Endothelial cell of umbilical vein (primary cell): ENCODE measurements around the gene KAT14.

Source experiments
- CTCF ChIP-seq, 2 donors: IDR thresholded peaks; 1 replicate in 1 of 2; 2 replicates in 1 of 2; pipeline ENCODE4 v1.5.1; 2011; ENCODE audit warnings: low read length in 2 of 2, mild to moderate bottlenecking in 2 of 2, moderate library complexity in 2 of 2, control low read depth in 1 of 2, inconsistent platforms in 1 of 2, low read depth in 1 of 2; ENCODE audit not compliant: insufficient read depth in 1 of 2; ENCODE audit errors: extremely low read depth in 1 of 2
- FOS ChIP-seq: IDR thresholded peaks from 2 replicates; pipeline ENCODE4 v1.6.1; 2011; ENCODE audit warnings: mild to moderate bottlenecking, low read length, moderate library complexity, borderline replicate concordance; ENCODE audit not compliant: insufficient read depth
- POLR2A ChIP-seq: IDR thresholded peaks from 2 replicates; pipeline ENCODE4 v1.6.1; 2012; ENCODE audit warnings: low read depth, mild to moderate bottlenecking, control low read depth, low read length
- POLR2AphosphoS5 ChIP-seq: IDR thresholded peaks from 2 replicates; pipeline ENCODE4 v1.6.1; 2012; ENCODE audit warnings: low read depth, mild to moderate bottlenecking, control low read depth, low read length, moderate library complexity; ENCODE audit not compliant: insufficient read depth

DNA sequence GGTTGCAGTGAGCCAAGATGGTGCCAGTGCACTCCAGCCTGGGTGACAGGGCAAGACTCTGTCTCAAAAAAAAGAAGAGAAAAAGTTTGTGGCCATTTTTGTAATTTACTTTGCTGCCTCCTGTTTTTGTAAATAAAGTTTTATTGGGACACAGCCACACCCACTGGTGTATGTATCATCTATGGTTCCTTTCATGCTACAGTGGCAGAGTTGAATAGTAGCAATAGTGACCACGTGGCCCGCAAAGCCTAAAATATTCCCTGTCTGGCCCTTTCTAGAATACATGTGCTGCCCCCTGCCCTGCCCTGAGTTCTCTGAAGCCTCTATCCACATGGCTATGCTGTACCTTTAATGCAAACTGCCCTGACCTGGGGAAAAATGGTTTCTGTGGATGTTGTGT, 75.3 kb downstream of the KAT14 start:
- TF ChIP-seq POLR2AphosphoS5: no peak
- TF ChIP-seq CTCF (IDR thresholded peaks at IDR 0.05; ENCODE audit: extremely low read depth in 1 of 2, insufficient read depth in 1 of 2, low read depth in 1 of 2, low read length in 2 of 2): no peak
- TF ChIP-seq POLR2A: no peak
- no peak for TF ChIP-seq FOS
